Measurements from ENCODE around the gene KIRREL3. TPM values are rescaled to one million over a fixed set of nuclear protein-coding genes. Genes with fewer than 3 reads are reported as not detected.

Gene KIRREL3
- total and polyA plus RNA-seq, 4 donors, result 0.02 to 0.71 (median 0.15) TPM; not detected in 1

GRCh38 chr11:126598344-126599216 is 402.0 kb downstream of the KIRREL3 start:
- Histone ChIP-seq H3K27ac (ENCODE audit: low read depth in 1 of 2, low read length in 1 of 2) (no peak overlapping the region), H3K4me3 (no peak overlapping the region), H3K4me1 (ENCODE audit: control insufficient read depth in 5 of 5, insufficient read depth in 5 of 5, low read length in 5 of 5) (peaks cover 0 to 19% (median 5%) of the 10 kb centered on the region in 5 donors), H3K36me3 (ENCODE audit: control insufficient read depth in 4 of 4, insufficient read depth in 4 of 4, low read length in 4 of 4) (no peaks in the 10 kb centered on the region), H3K9me3 (ENCODE audit: control insufficient read depth in 4 of 4, insufficient read depth in 3 of 4, low read length in 3 of 4) (no peaks in the 10 kb centered on the region), H3K9ac (ENCODE audit: insufficient read depth in 1 of 2, low read length in 2 of 2) (no peak overlapping the region), H3K27me3 (ENCODE audit: control insufficient read depth in 3 of 3, insufficient read depth in 3 of 3, low read length in 2 of 3) (no peaks in the 10 kb centered on the region)
- no peak for TF ChIP-seq CTCF (IDR thresholded peaks at IDR 0.05; ENCODE audit: control extremely low read depth, extremely low read depth)
- DNase-seq (no peak), ATAC-seq (ENCODE audit: insufficient read depth, low FRiP score) (no peak)
- 77 to 79% methylated on average over 5 of the region's 5 CpGs for WGBS, 2 donors

- H3K36me3 ChIP-seq (ENCODE audit: control insufficient read depth in 4 of 4, insufficient read depth in 4 of 4, low read length in 4 of 4), result no peaks in the 10 kb centered on the region
- no peak for DNase-seq
- no peak for TF ChIP-seq CTCF (IDR thresholded peaks at IDR 0.05; ENCODE audit: control extremely low read depth, extremely low read depth)
- H3K4me3 ChIP-seq, result no peak overlapping the region
- H3K9me3 ChIP-seq (ENCODE audit: control insufficient read depth in 4 of 4, insufficient read depth in 3 of 4, low read length in 3 of 4), result no peaks in the 10 kb centered on the region
- H3K27ac ChIP-seq (ENCODE audit: low read depth in 1 of 2, low read length in 1 of 2), result no peak overlapping the region
- ATAC-seq (ENCODE audit: insufficient read depth, low FRiP score), result no peak
- H3K4me1 ChIP-seq (ENCODE audit: control insufficient read depth in 5 of 5, insufficient read depth in 5 of 5, low read length in 5 of 5), result peaks cover 0 to 16% (median 0%) of the 10 kb centered on the region in 5 donors
- 70 to 80% methylated on average over 10 of the region's 10 CpGs for WGBS, 2 donors
- no peak overlapping the region for H3K9ac ChIP-seq (ENCODE audit: insufficient read depth in 1 of 2, low read length in 2 of 2)
- H3K27me3 ChIP-seq (ENCODE audit: control insufficient read depth in 3 of 3, insufficient read depth in 3 of 3, low read length in 2 of 3), result no peaks in the 10 kb centered on the region
These were observed 403.5 kb downstream of the KIRREL3 start for GRCh38 chr11:126597041-126597440.

GRCh38 chr11:126596474-126596873 is 404.1 kb downstream of the KIRREL3 start:
- ATAC-seq (ENCODE audit: insufficient read depth, low FRiP score) (no peak), DNase-seq (no peak)
- Histone ChIP-seq H3K27me3 (ENCODE audit: control insufficient read depth in 3 of 3, insufficient read depth in 3 of 3, low read length in 2 of 3) (no peaks in the 10 kb centered on the region), H3K4me1 (ENCODE audit: control insufficient read depth in 5 of 5, insufficient read depth in 5 of 5, low read length in 5 of 5) (peaks cover 0 to 16% (median 0%) of the 10 kb centered on the region in 5 donors), H3K27ac (ENCODE audit: low read depth in 1 of 2, low read length in 1 of 2) (no peak overlapping the region), H3K4me3 (no peak overlapping the region), H3K9ac (ENCODE audit: insufficient read depth in 1 of 2, low read length in 2 of 2) (no peak overlapping the region), H3K36me3 (ENCODE audit: control insufficient read depth in 4 of 4, insufficient read depth in 4 of 4, low read length in 4 of 4) (no peaks in the 10 kb centered on the region), H3K9me3 (ENCODE audit: control insufficient read depth in 4 of 4, insufficient read depth in 3 of 4, low read length in 3 of 4) (no peaks in the 10 kb centered on the region)
- 75 to 92% methylated on average over 3 of the region's 3 CpGs for WGBS, 2 donors
- TF ChIP-seq CTCF (IDR thresholded peaks at IDR 0.05; ENCODE audit: control extremely low read depth, extremely low read depth), result no peak
